ENCODE results near the gene HOXB3. TPM values are rescaled to one million over a fixed set of nuclear protein-coding genes. Genes with fewer than 3 reads are reported as not detected.

The HOXB3 gene
- total and polyA plus RNA-seq, 8 donors, result 10.4 to 114 (median 89.4) TPM

- peaks cover 99 to 100% of the 10 kb centered on the region in 2 donors for H3K27me3 ChIP-seq
- ATAC-seq (no peak), DNase-seq (no peak)
- no peak overlapping the region for H3K27ac ChIP-seq
- H3K36me3 ChIP-seq, result no peaks in the 10 kb centered on the region
- no peak for TF ChIP-seq CTCF (IDR thresholded peaks at IDR 0.05)
- H3K4me1 ChIP-seq, result peaks cover 0 to 2% of the 10 kb centered on the region in 2 donors
- intact Hi-C loops (cut with DNase I), result no loop called here
- H3K9me3 ChIP-seq, result no peaks in the 10 kb centered on the region
- H3K4me3 ChIP-seq, result no peak overlapping the region
Observed at GRCh38 chr17:48631693-48632578, 41.9 kb upstream of the HOXB3 start.

DNA sequence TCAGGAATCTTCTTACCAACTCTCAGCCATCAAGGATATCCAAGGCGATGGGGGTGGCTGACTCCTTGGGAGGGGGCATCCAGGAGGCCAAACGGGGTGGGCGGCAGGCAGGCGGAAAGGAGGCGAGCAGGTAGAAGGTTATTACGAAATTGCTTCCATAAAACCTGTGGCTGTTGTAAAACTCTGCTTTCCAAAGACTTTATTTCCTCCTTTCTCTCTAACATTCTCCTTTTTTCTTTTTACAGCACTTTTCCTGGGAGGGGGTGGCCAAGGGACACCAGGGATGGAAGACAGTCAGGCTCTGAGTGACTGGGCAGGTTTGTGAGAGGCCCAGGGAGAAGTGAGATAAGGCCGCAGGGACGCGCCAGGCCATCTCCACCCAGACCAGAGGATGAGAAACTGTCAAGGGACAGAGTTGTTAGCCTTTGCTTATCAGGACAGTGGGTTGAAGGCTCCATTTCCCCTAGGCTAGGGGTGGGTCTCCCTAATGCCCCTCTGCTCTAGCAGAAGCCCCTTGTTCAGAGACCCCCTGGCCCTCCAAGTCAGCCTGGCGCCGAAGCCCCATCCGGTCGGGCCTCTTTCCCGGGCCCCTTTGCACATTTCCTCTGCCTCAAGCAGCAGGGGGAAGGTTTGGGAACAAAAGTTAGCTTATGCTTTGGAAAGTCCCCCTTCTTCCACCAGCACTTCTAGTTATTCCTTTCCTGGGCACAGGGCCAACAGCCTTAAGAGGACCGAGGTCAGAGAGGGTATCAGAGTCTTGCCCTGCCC lies 41.1 kb upstream of the HOXB3 start:
- TF ChIP-seq CTCF (IDR thresholded peaks at IDR 0.05), result no peak
- no peak for DNase-seq
- ATAC-seq, result no peak
- Histone ChIP-seq H3K4me3 (no peak overlapping the region), H3K36me3 (no peaks in the 10 kb centered on the region), H3K27ac (no peak overlapping the region), H3K4me1 (peaks cover 2 to 10% of the 10 kb centered on the region in 2 donors), H3K27me3 (peaks cover 99 to 100% of the 10 kb centered on the region in 2 donors), H3K9me3 (no peaks in the 10 kb centered on the region)
- intact Hi-C loops (cut with DNase I), result no loop called here

DNA sequence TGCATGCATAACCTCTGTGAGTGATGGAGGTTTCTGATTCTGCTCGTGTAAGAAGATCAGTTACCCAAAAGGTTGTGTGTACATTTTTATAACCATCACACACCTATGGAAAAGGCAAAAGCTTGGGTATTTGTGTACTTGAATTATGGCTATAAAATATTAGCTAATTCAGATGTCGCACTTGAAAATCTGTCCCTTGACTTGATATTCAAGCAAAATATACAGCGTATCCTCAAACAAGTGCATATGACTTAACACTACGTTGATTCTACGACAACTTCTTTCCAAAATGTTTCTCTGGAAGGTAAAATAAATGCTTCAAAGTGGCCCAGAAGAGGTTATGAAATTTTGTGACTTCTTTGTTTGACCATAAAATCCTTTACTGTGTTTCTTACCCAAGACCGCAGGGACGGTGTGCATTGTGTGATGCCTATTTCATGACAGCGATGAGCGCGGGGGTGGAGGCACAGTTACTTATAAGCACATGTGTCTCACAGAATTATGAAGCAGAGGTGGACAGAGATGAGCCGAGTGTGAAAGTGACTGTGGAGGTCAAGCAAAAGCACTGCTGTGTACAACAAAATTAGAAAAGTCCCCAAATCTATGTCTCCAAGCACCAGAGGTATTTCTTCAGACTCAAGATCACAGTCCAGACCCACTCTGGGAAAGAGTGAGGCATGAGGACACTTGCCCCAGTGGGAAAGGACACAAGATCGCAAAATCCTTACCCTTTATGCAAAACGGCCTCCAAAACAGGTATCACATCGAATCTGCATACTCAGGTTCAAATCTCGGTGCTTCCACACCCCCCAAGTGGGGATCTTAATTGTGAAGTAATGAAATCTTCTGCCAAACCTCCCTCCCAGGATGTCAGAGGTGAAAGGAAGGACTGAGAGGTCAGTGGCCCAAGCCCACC lies 40.2 kb upstream of the HOXB3 start:
- TF ChIP-seq CTCF (IDR thresholded peaks at IDR 0.05), result no peak
- Histone ChIP-seq H3K27me3 (peaks cover 99 to 100% of the 10 kb centered on the region in 2 donors), H3K4me1 (peaks cover 10 to 19% of the 10 kb centered on the region in 2 donors), H3K9me3 (no peaks in the 10 kb centered on the region), H3K27ac (no peak overlapping the region), H3K4me3 (no peak overlapping the region), H3K36me3 (no peaks in the 10 kb centered on the region)
- intact Hi-C loops (cut with DNase I), result no loop called here
- ATAC-seq, result no peak
- no peak for DNase-seq

GRCh38 chr17:48629411-48629759 lies 39.3 kb upstream of the HOXB3 start:
- H3K27me3 ChIP-seq, result peaks cover 99 to 100% of the 10 kb centered on the region in 2 donors
- H3K9me3 ChIP-seq, result no peaks in the 10 kb centered on the region
- ATAC-seq, result no peak
- no peak for DNase-seq
- TF ChIP-seq CTCF (IDR thresholded peaks at IDR 0.05), result no peak
- no peak overlapping the region for H3K27ac ChIP-seq
- no peak overlapping the region for H3K4me3 ChIP-seq
- intact Hi-C loops (cut with DNase I), result no loop called here
- H3K36me3 ChIP-seq, result no peaks in the 10 kb centered on the region
- peaks cover 14 to 27% of the 10 kb centered on the region in 2 donors for H3K4me1 ChIP-seq
